T47D (cell line): Measurements from ENCODE around the gene FZD2.
A peak's percentile ranks its signal among the peaks of the same experiment; 100 is the strongest.
"Not testable (repeated sequence)": the region's sequence is repeated elsewhere in the genome, so short reads cannot be mapped to it uniquely, and the experiment has no call there.

Experiments
- DNase-seq, 2 experiments: peaks; one replicate each; pipeline versions ENCODE4 v3.0.0 to v3.0.0-alpha.2; 2011 to 2012; ENCODE audit warnings: low read depth in 1 of 2, low spot score in 1 of 2
- JUND ChIP-seq: IDR thresholded peaks from 2 replicates; pipeline ENCODE4 v1.6.1; 2012; ENCODE audit warnings: low read depth
- in situ Hi-C: cut with HindIII; loops from 2 replicates; pipeline ENCODE4 v1.10.0; 2016; ENCODE audit warnings: low sequenced_read_pairs, low pct_unique_long_range_greater_than_20kb

FZD2 gene

DNA sequence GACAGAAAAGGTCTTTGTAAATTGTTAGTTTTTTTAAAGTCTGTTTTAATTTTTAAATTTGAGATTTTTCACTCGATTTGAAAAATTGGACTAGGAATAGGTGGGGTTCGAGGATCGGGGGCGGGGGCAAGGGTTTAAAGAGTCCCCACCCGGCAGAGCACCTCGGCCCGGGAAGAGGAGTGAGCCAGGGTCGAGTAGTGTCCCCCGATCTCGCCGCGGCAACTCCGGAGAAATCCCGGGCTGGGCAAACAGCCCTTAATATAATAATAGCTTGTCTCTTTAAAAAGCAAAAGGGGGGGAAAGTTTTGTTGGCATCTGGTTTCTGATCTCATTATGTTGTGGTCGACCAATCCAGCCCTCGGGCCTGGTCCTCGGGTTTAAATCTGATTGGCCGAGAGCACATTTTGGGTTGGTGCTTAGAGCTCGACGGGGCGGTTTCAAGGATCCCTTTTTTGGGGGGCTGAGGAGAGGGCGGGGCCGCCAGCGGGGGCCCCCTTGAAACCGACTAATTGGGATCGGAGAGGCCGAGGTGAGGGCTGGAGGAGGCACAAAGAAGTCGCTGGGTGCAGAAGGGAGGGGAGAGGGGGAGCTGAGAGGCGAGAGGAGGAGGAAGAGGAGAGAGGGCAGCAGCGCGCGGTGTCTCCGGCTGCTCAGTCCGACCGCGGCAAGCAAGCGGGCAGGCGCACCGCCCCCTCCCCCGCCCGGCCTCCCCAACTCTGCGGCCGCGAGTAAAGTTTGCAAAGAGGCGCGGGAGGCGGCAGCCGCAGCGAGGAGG lies at the start of gene FZD2:
Gene FZD2, plus strand, starts transcription at position 653 of the 775 bp plus-strand sequence. CDS start 205 bp downstream, outside the sequence.
- no peak for TF ChIP-seq JUND
- in situ Hi-C loops: no loop called here
- DNase-seq: peak; percentile 99 to 100

DNA sequence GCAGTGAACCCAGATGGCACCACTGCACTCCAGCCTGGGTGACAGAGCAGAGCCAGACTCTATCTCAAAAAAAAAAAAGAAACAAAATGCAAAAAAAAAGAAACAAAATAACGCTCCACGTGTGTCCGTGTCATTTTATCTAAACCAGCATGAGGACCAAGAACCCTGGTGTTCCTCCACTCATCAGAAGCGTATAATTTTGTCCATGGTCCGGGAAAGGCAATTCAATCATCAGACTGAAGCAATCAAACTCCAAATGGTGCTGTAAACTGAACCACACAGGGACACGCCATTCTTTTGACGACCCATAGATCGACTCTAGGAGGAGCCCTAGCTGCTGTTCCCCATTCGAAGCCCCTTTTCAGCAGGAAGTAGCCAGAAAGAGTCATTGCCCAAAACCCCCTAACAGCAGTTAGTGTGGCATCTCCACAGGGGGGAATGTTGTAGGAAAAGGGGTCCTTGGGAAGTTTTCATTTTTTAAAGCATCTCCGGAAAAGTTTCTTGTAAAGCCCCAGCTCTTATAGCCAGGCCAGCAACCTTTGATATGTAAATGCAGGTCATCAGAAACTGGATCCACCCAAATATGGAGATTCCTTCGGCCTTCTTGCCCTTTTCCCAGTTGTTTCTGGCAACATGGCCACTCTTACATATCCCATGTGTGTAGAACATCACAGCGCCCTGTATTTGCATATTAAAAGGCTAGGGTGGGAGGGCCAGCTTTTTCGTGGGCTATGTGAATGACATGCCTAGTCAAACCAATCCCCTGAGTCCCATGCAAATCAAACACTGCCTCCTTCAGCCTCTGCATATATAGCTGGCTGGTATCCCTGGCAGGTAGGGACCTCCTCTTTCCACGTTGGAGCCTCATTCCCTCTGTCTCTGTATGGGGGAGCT lies 45.8 kb upstream of the FZD2 start:
- in situ Hi-C loops: not testable (repeated sequence)
- DNase-seq: peak in 1 of 2 experiments; percentile 75

DNA sequence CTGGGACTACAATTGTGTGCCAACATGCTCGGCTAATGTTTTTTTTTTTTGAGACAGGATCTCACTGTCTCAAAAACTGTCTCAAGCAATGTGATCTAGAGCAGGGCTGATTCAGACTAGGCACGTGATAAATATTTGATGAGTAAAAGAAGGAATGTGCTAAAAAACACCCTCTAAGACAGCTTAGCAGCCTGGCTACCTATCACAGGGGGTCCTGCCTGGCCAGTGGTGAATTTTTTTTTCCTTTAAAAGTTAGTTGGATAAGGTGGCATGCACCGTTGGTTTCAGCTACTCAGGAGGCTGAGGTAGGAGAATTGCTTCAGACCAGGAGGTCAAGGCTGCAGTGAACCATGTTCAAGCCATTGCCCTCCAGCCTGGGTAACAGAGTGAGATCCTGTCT lies 39.3 kb upstream of the FZD2 start:
- in situ Hi-C loops: no loop called here
- no peak for TF ChIP-seq JUND
- no peak for DNase-seq

DNA sequence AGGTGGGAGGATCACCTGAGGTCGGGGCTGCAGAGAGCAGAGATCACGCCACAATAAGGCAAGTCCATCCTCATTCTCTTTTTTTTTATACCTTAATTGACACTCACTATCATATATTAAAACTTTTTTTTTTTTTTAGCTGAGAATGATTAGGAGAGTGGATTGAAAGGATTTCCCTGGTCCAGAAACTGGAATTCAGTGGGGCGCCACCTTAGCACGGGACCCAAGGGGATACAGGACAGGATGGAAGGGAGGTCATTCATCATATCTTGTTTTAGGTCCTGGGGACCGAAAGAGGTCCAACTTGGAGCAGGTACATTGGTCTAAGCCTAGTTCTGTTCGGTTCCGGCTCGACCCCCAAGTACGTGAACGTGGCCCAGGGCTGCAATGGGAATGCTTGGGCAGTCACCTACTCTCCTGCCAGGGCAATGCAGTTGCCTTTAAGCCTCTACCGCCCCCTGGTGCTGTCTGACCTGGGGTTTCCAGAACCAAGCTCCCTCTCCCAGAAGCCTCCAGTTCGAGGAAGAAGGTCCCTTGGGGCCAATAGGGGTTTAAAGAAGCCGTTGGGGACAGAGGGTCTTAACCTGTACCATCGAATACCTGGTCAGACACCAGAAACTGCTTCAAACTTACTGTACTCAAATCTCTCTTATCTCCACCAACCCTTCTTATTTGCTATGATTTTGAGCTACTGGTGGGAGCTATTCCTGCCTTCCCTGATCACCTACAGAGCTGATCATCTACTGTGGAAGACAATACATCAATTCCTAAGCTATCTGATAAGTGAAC lies 34.2 kb upstream of the FZD2 start:
- in situ Hi-C loops: no loop called here
- no peak for TF ChIP-seq JUND
- peak; percentile 87 for DNase-seq

DNA sequence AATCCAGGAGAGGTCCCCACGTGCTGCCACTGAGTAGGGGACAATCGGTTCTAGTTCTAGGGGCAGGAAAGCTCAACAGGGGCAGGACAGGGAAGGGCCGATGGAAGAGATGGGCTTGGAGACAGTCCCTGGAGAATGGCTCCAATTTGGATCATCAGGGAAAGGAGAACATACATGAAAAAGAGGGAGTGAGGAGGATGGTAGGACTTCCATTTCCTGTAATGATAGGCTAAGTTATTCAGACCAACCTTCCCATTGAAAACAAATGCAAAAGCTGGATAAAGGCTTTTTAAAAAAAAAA lies 33.7 kb upstream of the FZD2 start:
- DNase-seq: no peak
- in situ Hi-C loops: no loop called here
- no peak for TF ChIP-seq JUND

DNA sequence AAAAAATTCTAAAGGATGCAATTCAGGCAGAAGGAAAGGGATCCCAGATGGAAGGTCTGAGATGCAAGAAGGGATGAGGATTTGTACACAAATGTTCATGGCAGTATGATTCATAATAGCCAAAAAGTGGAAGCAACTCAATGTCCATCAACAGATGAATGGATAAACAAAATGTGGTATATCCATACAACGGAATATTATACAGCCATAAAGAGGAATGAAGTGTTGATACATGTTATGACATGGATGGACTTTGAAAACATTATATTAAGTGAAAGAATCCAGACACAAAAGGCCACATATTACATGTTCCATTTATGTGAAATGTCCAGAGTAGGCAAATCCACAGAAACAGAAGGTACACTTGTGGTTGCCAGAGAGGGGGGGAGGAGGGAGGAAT lies 30.2 kb upstream of the FZD2 start:
- TF ChIP-seq JUND: no peak
- no peak for DNase-seq
- in situ Hi-C loops: no loop called here

DNA sequence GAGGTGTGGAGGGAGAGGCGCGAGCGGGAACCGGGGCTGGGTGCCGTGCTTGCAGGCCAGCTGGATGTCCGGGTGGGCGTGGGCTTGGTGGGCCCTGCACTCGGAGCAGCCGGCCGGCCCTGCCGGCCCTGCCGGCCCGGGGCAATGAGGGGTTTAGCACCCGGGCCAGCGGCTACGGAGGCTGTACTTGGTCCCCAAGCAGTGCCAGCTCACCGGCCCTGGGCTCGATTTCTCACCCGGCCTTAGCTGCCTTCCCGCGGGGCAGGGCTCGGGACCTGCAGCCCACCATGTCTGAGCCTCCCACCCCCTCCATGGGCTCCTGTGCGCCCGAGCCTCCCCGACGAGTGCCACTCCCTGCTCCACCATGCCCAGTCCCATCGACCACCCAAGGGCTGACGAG lies 29.3 kb upstream of the FZD2 start:
- in situ Hi-C loops: no loop called here
- no peak for DNase-seq
- TF ChIP-seq JUND: no peak

DNA sequence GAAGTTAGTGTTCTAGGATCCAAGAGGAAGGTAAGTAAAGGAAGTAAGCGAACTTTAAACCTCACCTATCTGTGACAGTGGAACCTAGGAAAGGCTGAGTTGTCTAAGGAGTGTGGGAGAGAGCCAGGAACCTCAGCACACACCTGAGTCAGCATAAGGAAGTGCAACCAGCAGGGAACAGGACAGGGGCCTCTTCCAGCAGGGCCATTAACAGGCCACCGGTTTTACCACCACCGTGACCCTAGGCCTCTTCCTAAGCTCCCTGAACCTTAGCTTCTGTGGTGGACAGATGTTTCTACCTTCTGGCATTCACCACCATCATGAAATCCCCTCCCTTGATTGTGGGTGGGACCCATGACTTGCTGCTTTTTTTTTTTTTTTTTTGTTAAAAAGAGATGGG lies 27.4 kb upstream of the FZD2 start:
- TF ChIP-seq JUND: no peak
- peak in 1 of 2 experiments; percentile 57 for DNase-seq
- in situ Hi-C loops: no loop called here

DNA sequence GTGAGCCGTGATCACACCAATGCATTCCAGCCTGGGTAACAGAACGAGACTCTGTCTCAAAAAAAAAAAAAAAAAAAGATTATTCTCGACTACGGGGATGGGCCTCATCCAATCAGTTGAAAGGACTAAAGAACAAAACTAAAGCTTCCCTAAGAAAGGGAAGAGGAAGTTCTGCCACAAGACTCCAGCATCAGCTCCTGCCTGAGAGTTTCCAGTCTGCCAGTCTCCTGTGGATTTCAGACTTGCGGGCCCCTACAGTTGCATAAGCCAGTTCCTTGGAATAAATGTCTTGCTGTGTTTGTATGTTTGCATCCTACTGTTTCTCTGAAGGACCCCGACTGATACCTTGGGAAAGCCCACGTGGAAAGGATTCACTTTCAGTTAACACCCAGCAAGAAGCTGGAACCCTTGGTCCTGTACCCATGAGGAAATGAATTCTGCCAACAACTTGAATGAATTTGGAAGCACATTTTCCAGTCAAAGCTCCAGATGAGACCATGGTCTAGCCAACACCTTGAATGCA lies 26.3 kb upstream of the FZD2 start:
- in situ Hi-C loops: no loop called here
- no peak for TF ChIP-seq JUND
- no peak for DNase-seq

DNA sequence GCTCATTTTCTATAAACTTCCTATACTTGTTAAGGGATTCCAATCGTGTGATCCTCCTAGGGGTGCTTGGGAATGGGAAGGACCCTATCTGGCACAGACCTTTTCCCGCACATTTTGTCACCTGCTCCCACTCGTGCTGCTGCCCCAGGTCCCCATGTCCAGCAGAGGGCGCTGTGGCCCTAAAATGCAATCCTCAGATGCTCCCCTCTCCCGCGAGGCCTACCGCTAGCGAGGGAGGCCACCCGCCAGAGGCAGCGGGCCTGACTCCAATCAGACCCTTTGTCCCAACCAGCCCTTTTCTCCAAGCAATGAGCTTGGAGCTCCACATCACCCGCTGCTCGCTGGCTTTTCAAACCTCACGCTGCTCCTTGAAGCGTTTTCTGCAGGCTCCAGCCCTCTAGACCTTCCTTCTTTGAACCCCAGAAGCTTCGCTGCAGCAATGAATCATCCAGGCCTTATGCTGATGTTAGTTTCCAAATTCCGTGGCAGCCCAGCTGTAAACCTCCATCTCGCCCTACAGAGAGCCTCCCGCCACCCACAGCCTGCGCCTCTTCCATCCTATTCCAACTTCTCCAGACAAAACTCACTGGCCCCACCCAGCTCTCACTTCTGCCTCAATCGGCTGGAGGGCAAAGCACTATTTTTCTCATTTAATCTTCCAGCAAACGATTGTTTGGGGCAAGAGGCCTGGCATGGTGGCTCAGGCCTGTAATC lies 23.6 kb upstream of the FZD2 start:
- peak; percentile 89 to 91 for DNase-seq
- no peak for TF ChIP-seq JUND
- in situ Hi-C loops: no loop called here

DNA sequence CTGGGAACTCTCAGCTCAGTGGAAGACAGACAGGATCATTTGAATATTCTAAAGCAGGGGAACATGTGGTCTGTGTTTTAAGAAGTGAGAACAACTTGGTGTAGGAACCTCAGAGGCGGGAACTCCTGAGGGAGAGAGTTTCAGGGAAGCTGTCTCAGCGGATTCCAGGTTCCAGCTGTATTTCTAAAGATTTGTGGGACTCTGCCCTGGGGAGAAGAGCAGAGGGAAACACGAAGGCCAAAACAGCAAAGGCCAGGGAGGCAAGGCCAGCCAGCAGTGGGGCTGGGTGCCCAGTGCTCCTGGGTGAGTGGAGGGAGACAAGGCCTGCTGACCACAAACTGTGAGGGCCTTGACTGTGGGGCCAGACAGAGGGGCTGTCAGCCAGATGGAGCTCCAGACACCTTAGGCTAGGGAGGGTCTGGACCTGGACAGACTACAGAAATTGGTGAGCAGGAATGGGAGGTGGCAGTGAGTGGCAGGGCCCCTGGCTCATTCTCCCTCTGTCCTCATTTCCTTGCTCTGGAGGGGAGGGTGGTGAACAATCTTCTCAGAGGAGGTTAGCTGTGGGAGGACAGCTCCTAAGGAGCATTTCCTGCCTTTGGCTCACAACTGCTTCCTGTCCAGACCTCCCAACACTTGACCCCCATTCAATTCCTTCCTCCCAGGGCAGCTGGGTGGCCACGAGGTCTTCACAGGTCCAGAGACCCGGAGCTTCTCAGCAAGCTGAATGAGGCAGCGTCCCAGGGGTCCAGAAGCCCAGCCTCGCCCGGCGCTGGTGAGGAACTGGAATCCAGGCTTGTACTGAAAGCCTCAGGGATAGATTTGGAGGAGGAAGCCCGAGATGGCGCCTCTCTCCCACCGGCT lies 21.0 kb upstream of the FZD2 start:
- no peak for DNase-seq
- in situ Hi-C loops: no loop called here
- no peak for TF ChIP-seq JUND

DNA sequence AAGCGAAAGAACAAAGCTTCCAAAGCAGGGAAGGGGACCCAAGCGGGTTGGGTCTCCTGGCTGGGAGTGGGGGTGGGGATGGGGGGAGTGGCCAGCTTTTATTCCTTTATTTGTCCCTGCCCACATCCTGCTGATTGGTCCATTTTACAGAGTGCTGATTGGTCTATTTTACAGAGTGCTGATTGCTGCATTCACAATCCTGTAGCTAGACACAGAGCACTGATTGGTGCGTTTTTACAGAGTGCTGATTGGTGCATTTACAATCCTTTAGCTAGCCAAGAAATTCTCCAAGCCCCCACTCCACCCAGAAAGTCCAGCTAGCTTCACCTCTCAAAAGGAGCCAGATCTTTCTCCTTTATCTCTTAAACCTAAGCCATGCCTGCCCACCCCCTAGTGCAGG lies 19.4 kb upstream of the FZD2 start:
- DNase-seq, in situ Hi-C loops: not testable (repeated sequence)
